Subcutaneous adipose tissue (tissue), 4 donors: ENCODE results near the gene HMCES. TPM values are rescaled to one million over a fixed set of nuclear protein-coding genes. Genes with fewer than 3 reads are reported as not detected.

Experiments
- total RNA-seq, 4 donors: library from RNA; depleted of rRNA; stranded (reverse); fragments of >200 nt; gene quantifications; one replicate each; pipeline ENCODE4 v1.1.0, GENCODE V29; 2016
- TF ChIP-seq, protein P1 (sequence below): fragments of 450-650 bp; IDR thresholded peaks from one replicate; pipeline ENCODE4 v1.5.1; 2016; ENCODE audit warnings: low read depth, mild to moderate bottlenecking, control low read depth, antibody characterized with exemption, moderate library complexity

The HMCES gene
- total RNA-seq, 4 donors from 2014 or later: 23.6 to 62.9 (median 28.2) TPM

DNA sequence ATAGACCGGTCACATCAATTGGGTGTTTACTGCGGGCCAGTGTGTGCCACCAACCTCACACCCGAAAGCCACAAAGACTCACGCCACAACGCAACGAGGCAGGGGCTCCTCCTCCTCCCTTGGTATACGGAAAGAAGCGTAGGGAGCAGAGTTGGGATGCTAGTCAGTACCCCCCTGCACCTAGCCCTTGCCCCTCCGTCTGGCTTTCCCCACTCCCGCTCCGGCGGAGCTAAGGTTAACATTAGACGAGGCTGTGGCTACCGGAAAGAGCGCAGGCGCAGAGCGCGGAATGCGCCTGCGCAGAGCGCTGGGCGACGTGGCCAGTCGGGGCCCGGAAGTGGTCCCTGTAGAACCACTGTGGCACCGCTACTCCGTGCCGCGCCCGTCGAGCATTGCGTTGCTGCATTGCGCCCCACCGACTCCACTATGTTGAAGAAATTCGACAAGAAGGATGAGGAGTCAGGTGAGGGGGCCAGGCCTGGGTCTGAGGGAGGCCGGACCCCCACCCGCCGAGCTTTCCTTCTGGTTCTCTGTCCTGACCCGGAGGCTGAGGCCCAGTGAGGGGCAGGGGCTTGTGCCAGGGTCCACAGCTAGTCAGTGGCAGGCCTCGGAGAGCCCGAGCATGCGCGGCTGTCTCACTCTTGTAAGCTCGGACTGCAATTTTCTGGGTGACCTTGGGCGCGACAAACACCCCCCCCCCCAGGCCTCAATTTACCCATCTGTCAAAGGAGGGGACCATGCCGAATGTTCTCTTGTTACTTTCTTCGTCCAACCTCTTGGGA lies 29.2 kb upstream of the HMCES start, which contains the start of gene COPG1:
Gene COPG1 (plus strand): TSS at position 323 of the 782 bp plus-strand sequence. CDS start 104 bp downstream, at position 427.
- TF ChIP-seq, protein P1, sequence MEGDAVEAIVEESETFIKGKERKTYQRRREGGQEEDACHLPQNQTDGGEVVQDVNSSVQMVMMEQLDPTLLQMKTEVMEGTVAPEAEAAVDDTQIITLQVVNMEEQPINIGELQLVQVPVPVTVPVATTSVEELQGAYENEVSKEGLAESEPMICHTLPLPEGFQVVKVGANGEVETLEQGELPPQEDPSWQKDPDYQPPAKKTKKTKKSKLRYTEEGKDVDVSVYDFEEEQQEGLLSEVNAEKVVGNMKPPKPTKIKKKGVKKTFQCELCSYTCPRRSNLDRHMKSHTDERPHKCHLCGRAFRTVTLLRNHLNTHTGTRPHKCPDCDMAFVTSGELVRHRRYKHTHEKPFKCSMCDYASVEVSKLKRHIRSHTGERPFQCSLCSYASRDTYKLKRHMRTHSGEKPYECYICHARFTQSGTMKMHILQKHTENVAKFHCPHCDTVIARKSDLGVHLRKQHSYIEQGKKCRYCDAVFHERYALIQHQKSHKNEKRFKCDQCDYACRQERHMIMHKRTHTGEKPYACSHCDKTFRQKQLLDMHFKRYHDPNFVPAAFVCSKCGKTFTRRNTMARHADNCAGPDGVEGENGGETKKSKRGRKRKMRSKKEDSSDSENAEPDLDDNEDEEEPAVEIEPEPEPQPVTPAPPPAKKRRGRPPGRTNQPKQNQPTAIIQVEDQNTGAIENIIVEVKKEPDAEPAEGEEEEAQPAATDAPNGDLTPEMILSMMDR: no peak

DNA sequence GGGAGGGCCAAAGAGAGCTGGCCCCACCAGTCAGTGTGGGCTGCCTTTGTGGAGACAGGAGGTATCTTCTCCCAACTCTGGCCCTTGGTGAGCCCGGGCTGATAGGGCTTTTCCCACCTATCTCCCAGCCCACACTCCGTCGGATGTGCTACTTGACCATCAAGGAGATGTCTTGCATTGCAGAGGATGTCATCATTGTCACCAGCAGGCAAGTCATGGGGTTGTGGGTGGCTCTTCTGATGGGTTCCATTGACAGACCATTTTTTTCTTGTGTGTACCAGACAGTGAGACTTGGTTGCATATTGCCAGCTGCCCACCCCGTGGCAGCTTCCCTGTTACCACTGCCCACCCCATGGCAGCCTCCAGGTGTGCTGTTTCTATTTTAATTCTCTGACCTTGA lies 25.9 kb upstream of the HMCES start:
- TF ChIP-seq, protein P1: no peak

- TF ChIP-seq, protein P1: no peak
Observed at GRCh38 chr3:129254536-129255230, 24.0 kb upstream of the HMCES start.

GRCh38 chr3:129256270-129256669 lies 22.4 kb upstream of the HMCES start:
- TF ChIP-seq, protein P1: no peak

- TF ChIP-seq, protein P1: no peak
Observed at GRCh38 chr3:129257609-129258008, 21.1 kb upstream of the HMCES start.

GRCh38 chr3:129259612-129260477 lies 18.8 kb upstream of the HMCES start:
- TF ChIP-seq, protein P1: no peak
